NT2/D1 (cell line): ENCODE results near the gene PADI4.

ENCODE experiments used
- DNase-seq: peaks from one replicate; pipeline ENCODE4 v3.0.0-alpha.2; 2011; ENCODE audit warnings: low read depth, low spot score
- H3K27me3 ChIP-seq: 2 replicates; pipeline ENCODE4 v1.6.0; 2011; ENCODE audit warnings: mild to moderate bottlenecking; ENCODE audit not compliant: insufficient read length, insufficient read depth
- H3K36me3 ChIP-seq: 2 replicates; pipeline ENCODE4 v1.6.1; 2011; ENCODE audit warnings: mild to moderate bottlenecking, low read length, mixed read lengths; ENCODE audit not compliant: insufficient read depth, insufficient read length
- H3K4me1 ChIP-seq: 2 replicates; pipeline ENCODE4 v1.5.1; 2011; ENCODE audit not compliant: insufficient read depth, insufficient read length
- H3K4me3 ChIP-seq: 2 replicates; pipeline ENCODE4 v1.5.1; 2011; ENCODE audit warnings: low read depth; ENCODE audit not compliant: insufficient read length
- H3K9ac ChIP-seq: 2 replicates; pipeline ENCODE4 v1.6.0; 2011; ENCODE audit warnings: low read depth; ENCODE audit not compliant: insufficient read length
- H3K9me3 ChIP-seq: 2 replicates; pipeline ENCODE4 v1.5.1; 2011; ENCODE audit warnings: mild to moderate bottlenecking, low read length; ENCODE audit not compliant: insufficient read depth
- SUZ12 ChIP-seq: IDR thresholded peaks from 2 replicates; pipeline ENCODE4 v1.6.1; 2011; ENCODE audit not compliant: insufficient read length, insufficient read depth; ENCODE audit errors: extremely low read depth
- YY1 ChIP-seq: IDR thresholded peaks from 2 replicates; pipeline ENCODE4 v1.6.1; 2011; ENCODE audit not compliant: insufficient read length, insufficient read depth
- ZNF274 ChIP-seq: IDR thresholded peaks from 2 replicates; pipeline ENCODE4 v1.6.1; 2011; ENCODE audit warnings: mild to moderate bottlenecking, low read depth, low read length

Gene PADI4

DNA sequence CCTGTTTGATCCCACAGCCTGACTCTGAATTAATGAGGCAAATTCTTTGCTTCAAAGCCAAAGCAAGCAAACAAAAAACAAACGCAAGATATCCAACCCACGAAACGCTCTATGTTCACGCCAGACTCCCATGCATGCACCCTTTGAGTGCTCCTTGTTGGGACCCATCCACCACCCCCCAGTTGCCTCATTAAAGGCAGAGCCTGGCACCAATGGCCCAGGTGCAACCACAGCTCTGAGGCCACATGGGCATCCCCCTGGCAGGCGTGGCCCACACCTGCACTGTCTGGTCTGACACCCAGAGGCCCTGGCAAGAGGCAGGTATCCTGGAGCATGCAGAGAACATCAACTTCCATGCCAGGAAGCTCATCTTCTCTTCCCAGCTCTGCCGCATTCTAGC lies 1.1 kb upstream of the PADI4 start:
- H3K4me3 ChIP-seq: no peak overlapping the region
- peaks cover 12% of the 10 kb centered on the region for H3K4me1 ChIP-seq
- no peak for DNase-seq
- no peaks in the 10 kb centered on the region for H3K36me3 ChIP-seq
- H3K9me3 ChIP-seq: peaks cover 11% of the 10 kb centered on the region; the same call in 1 of the 2 replicates
- no peaks in the 10 kb centered on the region for H3K27me3 ChIP-seq
- no peak overlapping the region for H3K9ac ChIP-seq
- TF ChIP-seq YY1: no peak
- no peak for TF ChIP-seq ZNF274
- TF ChIP-seq SUZ12: no peak

DNA sequence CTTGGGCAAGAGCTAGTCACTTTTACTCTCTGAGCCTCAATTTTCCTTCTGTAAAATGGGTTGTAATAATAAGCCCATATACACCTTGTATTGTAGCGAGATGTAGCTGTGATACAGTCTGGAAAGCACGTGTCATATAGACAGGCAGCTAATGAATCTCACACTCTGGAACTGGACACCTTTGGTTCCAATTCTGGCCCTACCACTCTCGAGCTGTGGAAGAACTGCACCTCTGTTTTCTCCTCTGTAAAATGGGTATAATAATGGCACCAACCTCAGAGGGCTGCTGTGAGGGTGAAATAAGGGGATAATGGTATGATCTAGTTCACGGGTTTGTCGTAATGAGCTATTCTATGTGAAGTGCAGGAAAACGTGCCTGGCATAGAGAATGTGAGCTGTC lies 668 bp upstream of the PADI4 start:
- H3K9me3 ChIP-seq: peaks cover 7% of the 10 kb centered on the region; the same call in 1 of the 2 replicates

DNA sequence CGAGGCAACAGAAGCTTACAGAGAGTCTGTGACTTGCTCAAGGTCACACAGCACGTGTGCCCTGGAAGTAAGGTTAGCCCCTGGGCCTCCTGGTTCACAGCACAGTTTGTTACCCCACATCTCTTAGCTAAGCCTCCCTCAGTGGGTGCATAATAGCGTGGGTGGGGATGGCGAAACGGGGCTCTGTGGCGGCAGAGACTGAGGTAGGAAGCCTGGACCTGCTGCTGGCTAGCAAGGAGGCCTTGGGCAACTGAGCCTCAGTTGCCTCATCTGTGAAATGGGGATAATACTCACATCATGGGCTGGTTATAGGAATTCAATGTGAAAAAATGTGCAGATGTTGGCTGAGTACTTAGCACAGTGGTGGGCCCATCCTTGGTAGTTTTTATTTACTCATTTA lies 596 bp downstream of the PADI4 start:
- Histone ChIP-seq H3K36me3 (no peaks in the 10 kb centered on the region), H3K9ac (no peak overlapping the region), H3K9me3 (no peaks in the 10 kb centered on the region), H3K4me3 (no peak overlapping the region), H3K4me1 (peaks cover 12% of the 10 kb centered on the region), H3K27me3 (no peaks in the 10 kb centered on the region)
- no peak for DNase-seq
- TF ChIP-seq ZNF274: no peak
- TF ChIP-seq YY1: no peak
- no peak for TF ChIP-seq SUZ12

More for the DNA sequence above, 668 bp upstream of the PADI4 start:
- Histone ChIP-seq H3K36me3 (no peaks in the 10 kb centered on the region), H3K4me1 (peaks cover 12% of the 10 kb centered on the region), H3K27me3 (no peaks in the 10 kb centered on the region), H3K4me3 (no peak overlapping the region), H3K9ac (no peak overlapping the region)
- TF ChIP-seq ZNF274 (no peak), SUZ12 (no peak), YY1 (no peak)
- no peak for DNase-seq

DNA sequence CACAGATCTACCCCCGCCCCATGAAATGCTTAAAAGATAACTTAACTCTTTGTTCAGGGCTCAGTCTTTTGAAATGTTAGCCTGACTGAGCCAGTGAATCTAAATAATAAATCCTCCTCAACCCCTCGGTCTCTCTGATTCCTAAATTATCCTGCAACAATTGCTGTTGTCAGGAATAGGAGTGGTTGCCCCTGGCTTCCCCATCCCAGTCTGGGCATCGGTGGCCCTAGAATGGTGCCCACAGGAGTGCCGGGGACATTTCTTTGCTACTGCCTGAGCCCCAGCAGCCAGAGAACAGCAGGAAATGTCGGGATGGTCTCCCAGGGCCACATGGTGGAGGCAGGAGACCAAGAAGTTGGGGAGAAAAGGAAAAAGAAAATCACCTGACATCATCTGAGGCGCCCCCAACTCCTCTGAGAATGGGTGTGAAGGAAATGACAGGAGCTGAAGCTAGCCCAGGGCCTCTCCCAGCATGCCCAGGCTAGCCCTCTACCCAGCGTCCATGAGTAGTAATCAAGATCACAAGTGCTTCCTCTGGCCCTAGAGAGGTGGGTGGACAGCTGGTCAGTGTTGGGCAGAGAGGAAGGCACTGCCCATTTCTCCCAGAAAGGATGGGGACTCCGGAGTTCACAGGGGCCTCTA lies 1.6 kb downstream of the PADI4 start:
- H3K9me3 ChIP-seq: no peaks in the 10 kb centered on the region
- no peak overlapping the region for H3K4me3 ChIP-seq
- no peaks in the 10 kb centered on the region for H3K36me3 ChIP-seq
- H3K9ac ChIP-seq: no peak overlapping the region
- H3K27me3 ChIP-seq: no peaks in the 10 kb centered on the region
- H3K4me1 ChIP-seq: peaks cover 16% of the 10 kb centered on the region
- no peak for DNase-seq
- no peak for TF ChIP-seq SUZ12
- no peak for TF ChIP-seq YY1
- no peak for TF ChIP-seq ZNF274

DNA sequence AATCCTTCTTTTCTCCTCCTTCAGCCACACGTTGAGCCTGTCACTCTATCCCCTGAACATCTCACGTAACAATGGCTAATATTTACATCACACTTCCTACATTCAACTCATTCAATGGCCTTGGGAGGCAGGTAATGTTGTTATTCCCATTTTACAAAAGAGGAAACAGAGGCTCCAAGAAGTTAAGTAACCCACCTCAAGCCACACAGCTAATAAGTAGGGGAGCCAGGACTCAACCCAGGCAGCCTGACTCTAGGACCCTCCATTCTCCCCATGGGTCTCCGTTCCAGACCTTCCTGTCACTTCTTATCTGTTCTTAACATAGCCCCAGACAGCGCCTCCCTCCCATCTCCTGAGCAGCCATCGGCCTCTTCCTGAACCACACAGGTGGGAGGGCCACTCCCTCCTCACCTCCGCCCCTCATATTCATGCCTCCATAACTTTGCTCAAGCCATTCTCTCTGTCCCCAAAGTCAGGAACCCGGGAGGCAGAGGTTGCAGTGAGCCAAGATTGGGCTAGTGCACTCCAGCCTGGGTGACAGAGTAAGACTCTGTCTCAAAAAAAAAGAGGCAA lies 2.2 kb downstream of the PADI4 start:
- no peak for DNase-seq
- H3K27me3 ChIP-seq: no peaks in the 10 kb centered on the region
- peaks cover 21% of the 10 kb centered on the region for H3K4me1 ChIP-seq
- H3K36me3 ChIP-seq: no peaks in the 10 kb centered on the region
- no peaks in the 10 kb centered on the region for H3K9me3 ChIP-seq
- TF ChIP-seq SUZ12: no peak
- TF ChIP-seq ZNF274: no peak
- TF ChIP-seq YY1: no peak
- H3K4me3 ChIP-seq: no peak overlapping the region
- H3K9ac ChIP-seq: no peak overlapping the region

DNA sequence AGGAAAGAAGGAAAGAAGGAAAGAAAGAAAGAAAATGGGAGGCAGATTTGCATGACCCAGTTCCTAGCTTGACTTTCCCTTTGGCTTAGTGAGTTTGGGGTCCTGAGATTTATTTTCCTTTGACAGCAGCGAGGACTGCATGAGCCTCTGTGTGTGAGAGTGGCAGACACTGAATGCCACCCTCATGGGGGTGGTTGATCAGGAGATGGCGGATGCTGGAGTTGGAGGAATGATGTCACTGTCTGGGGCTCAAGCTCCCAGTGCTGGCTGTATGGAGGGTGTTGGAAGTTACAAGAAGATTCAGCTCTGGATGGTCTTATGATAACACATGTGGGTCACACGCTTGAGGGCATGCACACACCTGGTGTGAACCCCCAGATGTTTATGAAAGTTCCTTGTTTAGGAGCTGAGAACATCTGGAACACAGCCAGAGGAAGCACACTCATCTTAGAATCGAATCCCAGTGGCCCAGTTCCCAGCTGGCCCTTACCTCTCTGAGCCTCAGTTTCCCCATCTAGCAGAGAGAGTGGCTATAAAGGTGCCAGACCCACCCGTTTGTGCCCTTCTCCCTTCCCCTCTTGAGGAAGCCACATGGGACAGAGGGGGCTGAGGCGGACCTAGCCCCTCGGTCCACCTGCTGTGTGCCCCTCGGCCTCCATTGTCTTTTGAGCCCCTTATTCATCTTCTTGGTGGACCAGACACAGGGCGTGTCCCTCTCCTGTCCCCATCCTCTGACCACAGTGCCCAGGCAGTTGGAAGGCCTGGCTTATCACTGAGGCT lies 5.7 kb downstream of the PADI4 start:
- Histone ChIP-seq H3K9me3 (no peaks in the 10 kb centered on the region), H3K4me1 (peaks cover 21% of the 10 kb centered on the region)

GRCh38 chr1:17314491-17314971 lies 6.5 kb downstream of the PADI4 start:
- no peak for DNase-seq
- no peak overlapping the region for H3K9ac ChIP-seq
- no peaks in the 10 kb centered on the region for H3K9me3 ChIP-seq
- H3K4me1 ChIP-seq: peaks cover 21% of the 10 kb centered on the region
- no peaks in the 10 kb centered on the region for H3K36me3 ChIP-seq
- H3K4me3 ChIP-seq: no peak overlapping the region
- TF ChIP-seq ZNF274 (no peak), SUZ12 (no peak), YY1 (no peak)
- no peaks in the 10 kb centered on the region for H3K27me3 ChIP-seq

More for the DNA sequence above, 5.7 kb downstream of the PADI4 start:
- DNase-seq: no peak
- Histone ChIP-seq H3K27me3 (no peaks in the 10 kb centered on the region), H3K9ac (no peak overlapping the region), H3K4me3 (no peak overlapping the region), H3K36me3 (no peaks in the 10 kb centered on the region)
- TF ChIP-seq YY1: no peak
- TF ChIP-seq SUZ12: no peak
